Peyer's patch (tissue), 4 donors: ENCODE measurements around the gene RCBTB2.

Experiments
- CTCF ChIP-seq, 6 experiments: fragments of 450-650 bp in 4 of 6; fragments of 200-600 bp in 2 of 6; sonication (generic) in 1 of 6; IDR thresholded peaks; one replicate each; pipeline ENCODE4 v1.5.1; 2017 to 2019; ENCODE audit warnings: antibody characterized with exemption in 6 of 6, mild to moderate bottlenecking in 3 of 6, moderate library complexity in 1 of 6
- POLR2A ChIP-seq, 2 donors: fragments of 450-650 bp; IDR thresholded peaks; one replicate each; pipeline ENCODE4 v1.5.1; 2017; ENCODE audit warnings: antibody characterized with exemption in 2 of 2, mild to moderate bottlenecking in 2 of 2, moderate library complexity in 2 of 2

GRCh38 chr13:48518083-48518482, 14.8 kb downstream of the RCBTB2 start:
- no peak for TF ChIP-seq CTCF (IDR thresholded peaks at IDR 0.05)
- TF ChIP-seq POLR2A (IDR thresholded peaks at IDR 0.05) = no peak
